HEK293 (cell line): ENCODE data around the gene NOL4L.

Experiments used
- TCF7L2 ChIP-seq: IDR thresholded peaks from 2 replicates; pipeline ENCODE4 v1.6.1; 2011; ENCODE audit warnings: low read depth, mild to moderate bottlenecking, inconsistent platforms, low read length, moderate library complexity, borderline replicate concordance
- ZNF138 ChIP-seq: fragments of 450-650 bp; formaldehyde crosslinking; IDR thresholded peaks from 2 replicates; pipeline ENCODE4 v1.5.1; 2016; ENCODE audit warnings: missing biosample characterization, missing genetic modification characterization, borderline replicate concordance
- ZNF157 ChIP-seq: fragments of 450-650 bp; formaldehyde crosslinking; IDR thresholded peaks from 2 replicates; pipeline ENCODE4 v1.5.1; 2016; ENCODE audit warnings: missing biosample characterization, missing genetic modification characterization
- ZNF274 ChIP-seq, 2 experiments: fragments of 200-500 bp in 1 of 2; fragments of 450-650 bp in 1 of 2; sonication (Bioruptor generic) in 1 of 2; formaldehyde crosslinking in 1 of 2; IDR thresholded peaks; 2 replicates each; pipeline versions ENCODE4 v1.5.1 to v1.6.1; 2014 to 2016; ENCODE audit warnings: borderline replicate concordance in 1 of 2, inconsistent platforms in 1 of 2, low read length in 1 of 2, missing biosample characterization in 1 of 2, missing genetic modification characterization in 1 of 2
- ZNF350 ChIP-seq: fragments of 450-650 bp; formaldehyde crosslinking; IDR thresholded peaks from 2 replicates; pipeline ENCODE4 v1.5.0; 2017; ENCODE audit warnings: missing biosample characterization, mild to moderate bottlenecking, missing genetic modification characterization
- ZNF426 ChIP-seq: fragments of 450-650 bp; formaldehyde crosslinking; IDR thresholded peaks from 2 replicates; pipeline ENCODE4 v1.5.1; 2017; ENCODE audit warnings: missing biosample characterization, missing genetic modification characterization, mild to moderate bottlenecking, inconsistent platforms, moderate library complexity
- ZNF571 ChIP-seq: fragments of 450-650 bp; formaldehyde crosslinking; IDR thresholded peaks from 2 replicates; pipeline ENCODE4 v1.5.0; 2017; ENCODE audit warnings: missing biosample characterization, missing genetic modification characterization
- ZNF629 ChIP-seq: fragments of 450-650 bp; formaldehyde crosslinking; IDR thresholded peaks from 2 replicates; pipeline ENCODE4 v1.5.1; 2017; ENCODE audit warnings: missing biosample characterization, missing genetic modification characterization
- TF ChIP-seq, protein P1 (sequence below): fragments of 450-650 bp; formaldehyde crosslinking; IDR thresholded peaks from 2 replicates; pipeline ENCODE4 v1.5.1; 2016; ENCODE audit warnings: missing biosample characterization, missing genetic modification characterization
- TF ChIP-seq, protein P2 (sequence below): fragments of 450-650 bp; formaldehyde crosslinking; IDR thresholded peaks from 2 replicates; pipeline ENCODE4 v1.5.1; 2016; ENCODE audit warnings: missing biosample characterization, missing genetic modification characterization
- TF ChIP-seq, protein P3 (sequence below): fragments of 450-650 bp; formaldehyde crosslinking; IDR thresholded peaks from 2 replicates; pipeline ENCODE4 v1.5.1; 2016; ENCODE audit warnings: missing biosample characterization, missing genetic modification characterization

DNA sequence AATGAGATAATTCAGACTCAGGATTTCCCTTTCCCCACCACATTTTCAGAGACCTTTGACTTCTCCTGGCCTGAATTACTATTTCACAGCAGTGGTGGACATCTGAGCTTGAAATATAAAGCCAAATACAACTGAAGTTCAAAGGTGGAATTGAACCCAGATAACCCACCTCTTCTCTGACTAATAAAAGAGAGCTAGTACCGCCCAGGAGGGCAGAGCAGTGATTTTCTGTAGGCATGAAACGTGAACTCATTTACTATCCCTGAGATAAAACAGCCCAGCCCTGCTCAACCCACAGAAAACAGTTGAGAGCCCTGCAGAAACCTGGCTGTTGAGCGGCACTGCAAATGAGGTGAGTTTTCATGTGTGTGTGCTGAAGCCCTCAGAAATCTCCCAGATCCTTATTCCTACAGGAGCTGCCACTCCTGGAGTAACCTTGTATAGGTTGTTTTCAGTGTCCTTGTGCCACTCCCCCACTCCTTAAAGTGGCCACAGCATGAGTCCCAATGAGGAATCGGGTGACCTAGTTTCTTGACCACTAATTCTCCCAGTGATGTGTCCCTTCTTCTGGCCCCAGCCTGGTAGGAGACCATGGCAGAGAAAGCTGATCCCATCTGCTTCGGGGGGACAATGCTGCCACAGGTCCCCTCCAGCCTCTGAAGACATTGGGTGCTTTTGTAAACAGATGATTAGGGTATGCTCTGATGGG, 99.2 kb downstream of the NOL4L start:
- TF ChIP-seq ZNF629 (tag by site-specific recombination) = no peak
- TF ChIP-seq ZNF138 (tag by site-specific recombination) = no peak
- TF ChIP-seq, protein P1, sequence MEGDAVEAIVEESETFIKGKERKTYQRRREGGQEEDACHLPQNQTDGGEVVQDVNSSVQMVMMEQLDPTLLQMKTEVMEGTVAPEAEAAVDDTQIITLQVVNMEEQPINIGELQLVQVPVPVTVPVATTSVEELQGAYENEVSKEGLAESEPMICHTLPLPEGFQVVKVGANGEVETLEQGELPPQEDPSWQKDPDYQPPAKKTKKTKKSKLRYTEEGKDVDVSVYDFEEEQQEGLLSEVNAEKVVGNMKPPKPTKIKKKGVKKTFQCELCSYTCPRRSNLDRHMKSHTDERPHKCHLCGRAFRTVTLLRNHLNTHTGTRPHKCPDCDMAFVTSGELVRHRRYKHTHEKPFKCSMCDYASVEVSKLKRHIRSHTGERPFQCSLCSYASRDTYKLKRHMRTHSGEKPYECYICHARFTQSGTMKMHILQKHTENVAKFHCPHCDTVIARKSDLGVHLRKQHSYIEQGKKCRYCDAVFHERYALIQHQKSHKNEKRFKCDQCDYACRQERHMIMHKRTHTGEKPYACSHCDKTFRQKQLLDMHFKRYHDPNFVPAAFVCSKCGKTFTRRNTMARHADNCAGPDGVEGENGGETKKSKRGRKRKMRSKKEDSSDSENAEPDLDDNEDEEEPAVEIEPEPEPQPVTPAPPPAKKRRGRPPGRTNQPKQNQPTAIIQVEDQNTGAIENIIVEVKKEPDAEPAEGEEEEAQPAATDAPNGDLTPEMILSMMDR (tag by site-specific recombination) = no peak
- no peak for TF ChIP-seq ZNF571
- TF ChIP-seq, protein P2, sequence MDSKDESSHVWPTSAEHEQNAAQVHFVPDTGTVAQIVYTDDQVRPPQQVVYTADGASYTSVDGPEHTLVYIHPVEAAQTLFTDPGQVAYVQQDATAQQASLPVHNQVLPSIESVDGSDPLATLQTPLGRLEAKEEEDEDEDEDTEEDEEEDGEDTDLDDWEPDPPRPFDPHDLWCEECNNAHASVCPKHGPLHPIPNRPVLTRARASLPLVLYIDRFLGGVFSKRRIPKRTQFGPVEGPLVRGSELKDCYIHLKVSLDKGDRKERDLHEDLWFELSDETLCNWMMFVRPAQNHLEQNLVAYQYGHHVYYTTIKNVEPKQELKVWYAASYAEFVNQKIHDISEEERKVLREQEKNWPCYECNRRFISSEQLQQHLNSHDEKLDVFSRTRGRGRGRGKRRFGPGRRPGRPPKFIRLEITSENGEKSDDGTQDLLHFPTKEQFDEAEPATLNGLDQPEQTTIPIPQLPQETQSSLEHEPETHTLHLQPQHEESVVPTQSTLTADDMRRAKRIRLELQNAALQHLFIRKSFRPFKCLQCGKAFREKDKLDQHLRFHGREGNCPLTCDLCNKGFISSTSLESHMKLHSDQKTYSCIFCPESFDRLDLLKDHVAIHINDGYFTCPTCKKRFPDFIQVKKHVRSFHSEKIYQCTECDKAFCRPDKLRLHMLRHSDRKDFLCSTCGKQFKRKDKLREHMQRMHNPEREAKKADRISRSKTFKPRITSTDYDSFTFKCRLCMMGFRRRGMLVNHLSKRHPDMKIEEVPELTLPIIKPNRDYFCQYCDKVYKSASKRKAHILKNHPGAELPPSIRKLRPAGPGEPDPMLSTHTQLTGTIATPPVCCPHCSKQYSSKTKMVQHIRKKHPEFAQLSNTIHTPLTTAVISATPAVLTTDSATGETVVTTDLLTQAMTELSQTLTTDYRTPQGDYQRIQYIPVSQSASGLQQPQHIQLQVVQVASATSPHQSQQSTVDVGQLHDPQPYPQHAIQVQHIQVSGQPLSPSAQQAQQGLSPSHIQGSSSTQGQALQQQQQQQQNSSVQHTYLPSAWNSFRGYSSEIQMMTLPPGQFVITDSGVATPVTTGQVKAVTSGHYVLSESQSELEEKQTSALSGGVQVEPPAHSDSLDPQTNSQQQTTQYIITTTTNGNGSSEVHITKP (tag by site-specific recombination) = no peak
- no peak for TF ChIP-seq ZNF350 (tag by site-specific recombination)
- no peak for TF ChIP-seq ZNF426 (tag by site-specific recombination)
- TF ChIP-seq, protein P3, sequence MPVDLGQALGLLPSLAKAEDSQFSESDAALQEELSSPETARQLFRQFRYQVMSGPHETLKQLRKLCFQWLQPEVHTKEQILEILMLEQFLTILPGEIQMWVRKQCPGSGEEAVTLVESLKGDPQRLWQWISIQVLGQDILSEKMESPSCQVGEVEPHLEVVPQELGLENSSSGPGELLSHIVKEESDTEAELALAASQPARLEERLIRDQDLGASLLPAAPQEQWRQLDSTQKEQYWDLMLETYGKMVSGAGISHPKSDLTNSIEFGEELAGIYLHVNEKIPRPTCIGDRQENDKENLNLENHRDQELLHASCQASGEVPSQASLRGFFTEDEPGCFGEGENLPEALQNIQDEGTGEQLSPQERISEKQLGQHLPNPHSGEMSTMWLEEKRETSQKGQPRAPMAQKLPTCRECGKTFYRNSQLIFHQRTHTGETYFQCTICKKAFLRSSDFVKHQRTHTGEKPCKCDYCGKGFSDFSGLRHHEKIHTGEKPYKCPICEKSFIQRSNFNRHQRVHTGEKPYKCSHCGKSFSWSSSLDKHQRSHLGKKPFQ (tag by site-specific recombination) = no peak
- no peak for TF ChIP-seq TCF7L2
- TF ChIP-seq ZNF274 (IDR thresholded peaks at IDR 0.05; ENCODE audit: low read length) = no peak
- TF ChIP-seq ZNF274 (tag by site-specific recombination; IDR thresholded peaks at IDR 0.05; ENCODE audit: borderline replicate concordance) = no peak
- no peak for TF ChIP-seq ZNF157 (tag by site-specific recombination)
